A673 (cell line): ENCODE measurements around the gene CASKIN2. TPM values are rescaled to one million over a fixed set of nuclear protein-coding genes. Genes with fewer than 3 reads are reported as not detected.

Experiments
- BruUV-seq: library from RNA; stranded (reverse); fragments of 400-500 nt; replicated peaks from 2 replicates; lab custom pipeline; 2021; lab: Mats Ljungman, UMichigan
- CTCF ChIA-PET: fragments of 300-600 bp; sonication (Branson Sonifier 250); formaldehyde crosslinking; loops from one replicate; lab custom pipeline; 2022; ENCODE audit warnings: antibody characterized with exemption; lab: Charles Lee
- POLR2A ChIA-PET: fragments of 300-600 bp; sonication (Branson Sonifier 250); formaldehyde crosslinking; loops from one replicate; lab custom pipeline; 2022; ENCODE audit warnings: antibody characterized with exemption; ENCODE audit not compliant: low non-redundant PET; lab: Charles Lee
- DNase-seq: peaks from one replicate; pipeline ENCODE4 v3.0.0-alpha.2; 2015; ENCODE audit warnings: low spot score
- H3K27ac ChIP-seq: fragments of 200-600 bp; sonication (generic); 2 replicates; pipeline ENCODE4 v1.5.1; 2016; ENCODE audit warnings: mixed run types, low read depth, mild to moderate bottlenecking, mixed read lengths, antibody characterized with exemption, low read length; ENCODE audit not compliant: poor library complexity, severe bottlenecking
- H3K27me3 ChIP-seq: fragments of 200-600 bp; sonication (generic); replicated peaks from 2 replicates; pipeline ENCODE4 v1.6.1; 2017; ENCODE audit warnings: mixed run types, low read depth, mild to moderate bottlenecking, mixed read lengths, antibody characterized with exemption, low read length; ENCODE audit not compliant: insufficient read depth, poor library complexity
- H3K36me3 ChIP-seq: fragments of 200-600 bp; sonication (generic); 2 replicates; pipeline ENCODE4 v1.6.1; 2016; ENCODE audit warnings: mixed run types, mild to moderate bottlenecking, mixed read lengths, antibody characterized with exemption, low read length; ENCODE audit not compliant: insufficient read depth, poor library complexity, severe bottlenecking
- H3K4me1 ChIP-seq: fragments of 200-600 bp; sonication (generic); 2 replicates; pipeline ENCODE4 v1.6.1; 2017; ENCODE audit warnings: mixed run types, mild to moderate bottlenecking, mixed read lengths, antibody characterized with exemption, low read length; ENCODE audit not compliant: insufficient read depth, poor library complexity, severe bottlenecking
- H3K4me3 ChIP-seq: fragments of 200-600 bp; sonication (generic); 2 replicates; pipeline ENCODE4 v1.5.1; 2016; ENCODE audit warnings: low read depth, mixed run types, mild to moderate bottlenecking, mixed read lengths, low read length; ENCODE audit not compliant: poor library complexity, severe bottlenecking
- H3K9me3 ChIP-seq: fragments of 200-600 bp; sonication (generic); 2 replicates; pipeline ENCODE4 v1.6.1; 2016; ENCODE audit warnings: mixed run types, low read depth, mild to moderate bottlenecking, mixed read lengths, antibody characterized with exemption, low read length; ENCODE audit not compliant: poor library complexity, severe bottlenecking
- EZH2 ChIP-seq: fragments of 200-600 bp; sonication (generic); IDR thresholded peaks from 2 replicates; pipeline ENCODE4 v1.6.1; 2017; ENCODE audit warnings: borderline replicate concordance, low read depth, mild to moderate bottlenecking, mixed read lengths, antibody characterized with exemption, low read length; ENCODE audit not compliant: poor library complexity, severe bottlenecking
- intact Hi-C: fragments of 100-400 bp; cut with micrococcal nuclease; formaldehyde crosslinking; loops from one replicate; pipeline ENCODE4 v1.10.0; 2022; ENCODE audit not compliant: unreplicated experiment
- total RNA-seq: library from RNA; stranded (reverse); gene quantifications from 2 replicates; pipeline ENCODE4 v1.2.3, GENCODE V29; 2021
- TF ChIP-seq, protein P1 (sequence below): fragments of 300-800, 200-600 bp; sonication (generic); conservative IDR thresholded peaks from 2 replicates; pipeline ENCODE4 v1.5.1; 2017; ENCODE audit warnings: low read depth, mild to moderate bottlenecking, antibody characterized with exemption, low read length, moderate library complexity, mixed read lengths

CASKIN2 gene
- total RNA-seq, 1 experiment from 2014 or later, result 32.6 TPM

DNA sequence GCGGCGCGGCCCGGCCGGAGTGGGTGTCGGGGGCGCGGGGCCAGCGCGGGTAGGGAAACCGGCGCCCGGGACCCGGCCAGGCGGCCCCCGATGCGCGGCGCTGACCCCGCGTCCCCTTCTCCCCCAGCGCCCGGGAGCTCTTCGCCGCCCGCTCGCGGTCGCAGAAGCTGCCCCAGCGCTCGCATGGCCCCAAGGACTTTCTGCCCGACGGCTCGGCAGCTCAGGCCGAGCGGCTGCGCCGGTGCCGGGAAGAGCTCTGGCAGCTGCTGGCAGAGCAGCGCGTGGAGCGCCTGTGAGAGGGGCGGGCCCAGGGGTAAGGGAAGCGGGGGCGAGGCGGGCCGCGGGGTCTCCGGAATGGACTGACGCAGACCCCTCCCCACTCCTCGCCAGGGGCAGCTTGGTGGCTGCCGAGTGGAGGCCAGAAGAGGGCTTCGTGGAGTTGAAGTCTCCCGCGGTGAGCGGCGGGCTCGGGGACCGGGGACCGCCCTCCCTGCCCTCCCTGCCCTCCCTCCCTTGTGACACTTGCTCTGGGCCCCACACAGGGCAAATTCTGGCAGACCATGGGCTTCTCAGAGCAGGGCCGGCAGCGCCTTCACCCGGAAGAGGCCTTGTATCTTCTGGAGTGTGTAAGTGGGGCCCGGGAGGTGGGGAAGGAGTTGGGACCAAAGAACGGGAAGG is 1.4 kb upstream of the CASKIN2 start:
- no peaks in the 10 kb centered on the region for H3K4me1 ChIP-seq
- intact Hi-C loops, result loop anchor here (5.0 kb wide), 1 partner anchor 71 kb away; the partner anchor contains the start of gene MYO15B
- TF ChIP-seq, protein P1, sequence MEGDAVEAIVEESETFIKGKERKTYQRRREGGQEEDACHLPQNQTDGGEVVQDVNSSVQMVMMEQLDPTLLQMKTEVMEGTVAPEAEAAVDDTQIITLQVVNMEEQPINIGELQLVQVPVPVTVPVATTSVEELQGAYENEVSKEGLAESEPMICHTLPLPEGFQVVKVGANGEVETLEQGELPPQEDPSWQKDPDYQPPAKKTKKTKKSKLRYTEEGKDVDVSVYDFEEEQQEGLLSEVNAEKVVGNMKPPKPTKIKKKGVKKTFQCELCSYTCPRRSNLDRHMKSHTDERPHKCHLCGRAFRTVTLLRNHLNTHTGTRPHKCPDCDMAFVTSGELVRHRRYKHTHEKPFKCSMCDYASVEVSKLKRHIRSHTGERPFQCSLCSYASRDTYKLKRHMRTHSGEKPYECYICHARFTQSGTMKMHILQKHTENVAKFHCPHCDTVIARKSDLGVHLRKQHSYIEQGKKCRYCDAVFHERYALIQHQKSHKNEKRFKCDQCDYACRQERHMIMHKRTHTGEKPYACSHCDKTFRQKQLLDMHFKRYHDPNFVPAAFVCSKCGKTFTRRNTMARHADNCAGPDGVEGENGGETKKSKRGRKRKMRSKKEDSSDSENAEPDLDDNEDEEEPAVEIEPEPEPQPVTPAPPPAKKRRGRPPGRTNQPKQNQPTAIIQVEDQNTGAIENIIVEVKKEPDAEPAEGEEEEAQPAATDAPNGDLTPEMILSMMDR, result no peak
- TF ChIP-seq EZH2, result no peak
- no peaks in the 10 kb centered on the region for H3K27me3 ChIP-seq
- no peaks in the 10 kb centered on the region for H3K9me3 ChIP-seq
- ChIA-PET POLR2A (interaction anchor here (0.6 kb wide), 1 partner anchor 377 kb away, joined by 3 read pairs; no protein-coding TSS in a partner anchor), CTCF (interaction anchor here (0.6 to 1.0 kb wide), 8 partner anchors 9 to 246 kb away, joined by 3 to 12 read pairs (median 4); partner anchors contain the start of genes LLGL2 and MIF4GD)
- BruUV-seq, result no TSS peak
- DNase-seq, result peak; percentile 46
- peak overlapping the region; percentile 59 for H3K27ac ChIP-seq
- peak overlapping the region; percentile 87 for H3K4me3 ChIP-seq
- peaks cover 10% of the 10 kb centered on the region for H3K36me3 ChIP-seq

DNA sequence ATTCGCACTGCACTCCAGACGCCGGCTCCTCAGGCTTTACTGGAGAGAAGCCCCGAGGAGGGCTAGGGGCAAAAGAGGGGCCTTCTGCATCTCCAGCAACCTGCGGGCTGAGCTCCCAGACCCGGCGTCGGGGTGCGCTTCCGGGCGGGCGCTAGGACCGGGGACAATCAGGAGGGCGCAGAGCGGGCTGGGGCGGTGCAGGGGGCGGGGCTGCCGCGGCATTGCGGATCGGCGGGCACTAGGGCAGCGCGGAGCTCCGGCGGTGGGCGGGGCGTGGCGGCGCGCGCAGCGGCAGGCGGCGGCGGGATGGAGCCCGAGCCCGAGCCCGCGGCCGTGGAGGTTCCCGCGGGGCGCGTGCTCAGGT is 900 bp upstream of the CASKIN2 start, which contains the start of gene TSEN54:
Gene TSEN54, plus strand, starts transcription at position 274 of the 364 bp plus-strand sequence. Its CDS starts 33 bp downstream, at position 307.
- H3K4me1 ChIP-seq, result no peaks in the 10 kb centered on the region
- H3K27me3 ChIP-seq, result no peaks in the 10 kb centered on the region
- CTCF ChIA-PET, result interaction anchor here (0.6 to 1.0 kb wide), 7 partner anchors 9 to 245 kb away, joined by 3 to 12 read pairs (median 4); partner anchors contain the start of genes LLGL2 and MIF4GD
- TF ChIP-seq, protein P1, result no peak
- no peak for TF ChIP-seq EZH2
- BruUV-seq, result no TSS peak
- peak; percentile 96 for DNase-seq
- POLR2A ChIA-PET, result no interaction called here
- H3K9me3 ChIP-seq, result no peaks in the 10 kb centered on the region
- H3K36me3 ChIP-seq, result peaks cover 6% of the 10 kb centered on the region
- H3K4me3 ChIP-seq, result peak within 1 kb of the TSS; percentile 87
- peak within 1 kb of the TSS; percentile 80 for H3K27ac ChIP-seq
- intact Hi-C loops, result loop anchor here (5.0 kb wide), 1 partner anchor 71 kb away; the partner anchor contains the start of gene MYO15B

DNA sequence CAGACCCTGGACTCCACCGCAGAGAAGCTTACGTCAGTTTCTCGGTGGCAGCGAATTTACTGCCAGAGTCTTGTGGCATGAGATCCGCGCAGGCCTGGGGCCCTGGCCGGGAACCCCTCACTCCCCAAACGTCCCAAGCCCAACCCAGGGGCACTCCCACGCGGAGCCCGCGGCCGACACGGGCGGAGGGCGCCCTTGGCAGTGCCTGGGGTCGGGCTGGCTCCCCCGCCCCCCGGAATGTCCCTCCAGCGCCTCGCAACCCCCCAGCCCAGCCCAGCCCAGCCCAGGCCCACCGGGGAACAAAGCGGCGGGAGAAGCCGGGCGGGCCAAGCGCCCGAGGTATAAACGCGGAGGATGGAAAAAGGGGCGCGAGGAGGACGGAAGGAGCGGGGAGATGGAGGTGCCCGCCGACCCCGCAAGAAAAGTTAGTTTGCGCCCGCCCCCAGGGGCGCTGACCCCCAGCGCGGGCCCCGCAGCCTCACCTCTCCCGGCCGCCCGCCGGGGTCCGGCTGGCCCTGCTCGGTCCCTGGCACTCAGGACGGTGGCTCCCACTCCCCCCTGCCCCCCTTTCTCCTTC is 330 bp downstream of the CASKIN2 start:
- Histone ChIP-seq H3K27ac (peak overlapping the region; percentile 80), H3K4me1 (no peaks in the 10 kb centered on the region), H3K27me3 (no peaks in the 10 kb centered on the region), H3K36me3 (peaks cover 6% of the 10 kb centered on the region), H3K4me3 (peak overlapping the region; percentile 87), H3K9me3 (no peaks in the 10 kb centered on the region)
- TF ChIP-seq EZH2, result no peak
- TF ChIP-seq, protein P1, result no peak
- peak; percentile 34 for DNase-seq
- ChIA-PET CTCF (no interaction called here), POLR2A (no interaction called here)
- intact Hi-C loops, result loop anchor here (1.0 to 5.0 kb wide), 2 partner anchors 72 to 89 kb away; partner anchors contain the start of gene MYO15B
- BruUV-seq, result no TSS peak
